AG04450 (cell line): ENCODE measurements around the gene FAM114A1. TPM values are rescaled to one million over a fixed set of nuclear protein-coding genes. Genes with fewer than 3 reads are reported as not detected.
A peak's percentile ranks its signal among the peaks of the same experiment; 100 is the strongest.

Source experiments
- CTCF ChIA-PET: fragments of 300-600, 350-600 bp; formaldehyde crosslinking; extraction: SDS; loops from one replicate; lab custom pipeline; 2022; ENCODE audit warnings: antibody characterized with exemption, inconsistent platforms; lab: Charles Lee
- POLR2A ChIA-PET: fragments of 350-600 bp; formaldehyde crosslinking; extraction: SDS; loops from one replicate; lab custom pipeline; 2021; ENCODE audit warnings: antibody characterized with exemption, inconsistent platforms; lab: Yijun Ruan, JAX
- DNase-seq: peaks from one replicate; pipeline ENCODE4 v3.0.0-alpha.2; 2011; ENCODE audit warnings: low read depth, low spot score
- H3K27ac ChIP-seq: one replicate; pipeline ENCODE4 v1.5.1; 2012; ENCODE audit warnings: low read depth, low read length, control low read depth
- H3K27me3 ChIP-seq: one replicate; pipeline ENCODE4 v1.6.0; 2012; ENCODE audit warnings: low read length; ENCODE audit not compliant: control insufficient read depth, insufficient read depth
- H3K4me3 ChIP-seq: 2 replicates; pipeline ENCODE4 v1.5.1; 2011; ENCODE audit warnings: mild to moderate bottlenecking, low read depth, low read length, control low read depth
- H3K9me3 ChIP-seq: 2 replicates; pipeline ENCODE4 v1.5.1; 2012; ENCODE audit warnings: low read length; ENCODE audit not compliant: control insufficient read depth, insufficient read depth
- CTCF ChIP-seq: IDR thresholded peaks from 2 replicates; pipeline ENCODE4 v1.5.1; 2011; ENCODE audit warnings: low read depth, low read length, control low read depth, inconsistent platforms
- polyA plus RNA-seq: library from polyadenylated mRNA; depleted of rRNA; stranded (reverse); fragments of >200 nt; gene quantifications from 2 replicates; pipeline ENCODE4 v1.2.3, GENCODE V29; 2011

FAM114A1 gene
- polyA plus RNA-seq, 1 experiment, result 303 TPM

GRCh38 chr4:38965866-38966265, 98.3 kb downstream of the FAM114A1 start:
- CTCF ChIA-PET, result interaction anchor here (1.2 kb wide), 1 partner anchor 169 kb away, joined by 3 read pairs; no protein-coding TSS in a partner anchor
- TF ChIP-seq CTCF, result no peak
- no peak overlapping the region for H3K27ac ChIP-seq
- H3K4me3 ChIP-seq, result no peak overlapping the region
- POLR2A ChIA-PET, result interaction anchor here (0.7 kb wide), 1 partner anchor 148 kb away, joined by 5 read pairs; no protein-coding TSS in a partner anchor
- no peak for DNase-seq
- H3K9me3 ChIP-seq, result no peaks in the 10 kb centered on the region; the same call in 1 of the 2 replicates
- no peaks in the 10 kb centered on the region for H3K27me3 ChIP-seq

DNA sequence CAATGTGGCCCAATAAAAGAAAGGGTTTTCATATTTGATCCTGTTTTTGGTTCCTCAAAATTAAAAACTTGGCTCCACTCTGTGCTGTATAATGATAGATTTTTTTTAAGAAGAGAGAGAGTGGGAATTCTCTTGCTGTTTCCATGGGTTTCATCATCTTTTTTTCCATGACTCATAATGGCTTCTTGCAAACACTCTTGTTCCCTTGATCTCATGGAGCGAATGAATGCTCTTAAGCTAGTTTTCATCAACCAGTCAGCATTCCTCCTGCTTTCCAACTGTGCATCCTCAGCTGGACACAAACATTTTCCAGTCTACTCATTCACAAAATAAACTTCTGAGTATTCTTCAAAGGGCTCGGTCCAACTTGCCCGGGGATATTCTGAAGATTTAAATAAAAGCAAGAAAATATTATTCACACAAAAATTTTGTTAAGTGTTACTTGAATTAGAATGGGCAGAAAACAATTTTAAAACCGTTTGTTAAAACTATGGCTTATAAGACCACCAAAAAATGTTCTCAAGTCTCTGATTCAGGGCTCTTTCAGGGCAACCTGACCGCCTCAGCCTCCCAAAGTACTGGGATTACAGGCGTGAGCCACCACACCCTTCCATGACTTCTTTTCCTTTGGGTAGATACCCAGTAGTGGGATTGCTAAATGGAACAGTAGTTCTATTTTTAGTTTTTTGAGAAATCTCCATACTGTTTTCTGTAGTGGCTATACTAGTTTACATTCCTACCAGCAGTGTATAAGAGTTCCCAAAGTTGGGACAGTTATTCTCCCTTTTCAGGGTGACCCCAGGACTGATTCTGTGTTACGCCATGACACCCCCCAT, 99.9 kb downstream of the FAM114A1 start:
- ChIA-PET POLR2A (interaction anchor here (0.9 to 1.6 kb wide), 5 partner anchors 17 to 78 kb away, joined by 3 to 5 read pairs (median 3); no protein-coding TSS in a partner anchor), CTCF (interaction anchor here (1.5 kb wide), 1 partner anchor 9 kb away, joined by 4 read pairs; no protein-coding TSS in a partner anchor)
- TF ChIP-seq CTCF, result peak; percentile 26; the same call in 1 of the 2 replicates
- Histone ChIP-seq H3K27ac (peak overlapping the region; percentile 96), H3K4me3 (no peak overlapping the region), H3K27me3 (no peaks in the 10 kb centered on the region), H3K9me3 (no peaks in the 10 kb centered on the region; the same call in 1 of the 2 replicates)
- DNase-seq, result peak; percentile 96

DNA sequence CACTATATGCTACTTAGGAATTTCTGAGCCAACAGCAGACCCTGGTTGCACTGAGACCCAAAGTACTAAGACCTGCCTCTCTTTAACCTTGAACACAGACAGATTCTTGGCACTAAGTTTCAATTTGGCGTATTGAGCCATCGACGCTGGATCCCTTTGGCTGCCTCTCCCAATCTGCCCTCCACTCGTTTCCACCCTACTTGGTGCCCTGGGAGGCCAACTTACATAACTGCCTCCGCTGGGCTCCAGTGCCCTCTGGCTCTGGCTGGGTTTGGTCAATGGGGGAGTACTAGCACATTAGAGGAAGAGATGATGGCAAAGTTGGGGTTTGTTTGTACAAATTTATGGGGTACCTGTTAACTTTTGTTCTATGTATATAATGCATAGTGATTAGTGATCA, 101.1 kb downstream of the FAM114A1 start:
- Histone ChIP-seq H3K9me3 (no peaks in the 10 kb centered on the region; the same call in 1 of the 2 replicates), H3K27me3 (no peaks in the 10 kb centered on the region), H3K4me3 (no peak overlapping the region), H3K27ac (no peak overlapping the region)
- ChIA-PET POLR2A (no interaction called here), CTCF (no interaction called here)
- DNase-seq, result no peak
- TF ChIP-seq CTCF, result no peak

DNA sequence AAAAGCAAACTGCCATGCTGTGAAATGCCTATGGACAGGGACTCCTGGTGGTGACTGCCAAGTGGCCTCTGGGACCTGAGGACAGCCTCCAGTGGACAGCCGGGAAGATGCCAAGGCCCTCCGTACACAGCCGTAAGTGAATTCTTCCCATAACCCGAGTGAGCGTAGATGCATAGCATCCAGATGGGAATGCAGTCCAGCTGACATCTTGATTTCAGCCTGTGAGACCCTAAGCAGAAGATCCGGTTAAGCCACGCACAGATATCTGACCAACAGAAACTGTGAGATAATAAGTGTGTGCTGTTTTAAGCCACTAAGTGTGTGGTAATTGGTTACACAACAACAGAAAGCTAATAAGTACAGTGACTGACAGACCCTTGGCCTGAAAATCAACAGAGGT, 108.7 kb downstream of the FAM114A1 start:
- CTCF ChIA-PET, result interaction anchor here (0.7 kb wide), 1 partner anchor 82 kb away, joined by 4 read pairs; no protein-coding TSS in a partner anchor
- no peak for TF ChIP-seq CTCF
- DNase-seq, result no peak
- H3K4me3 ChIP-seq, result no peak overlapping the region
- H3K27ac ChIP-seq, result no peak overlapping the region
- H3K27me3 ChIP-seq, result no peaks in the 10 kb centered on the region
- POLR2A ChIA-PET, result interaction anchor here (0.6 to 0.7 kb wide), 2 partner anchors 216 to 662 kb away, joined by 3 read pairs; partner anchors contain the start of gene SMIM14
- H3K9me3 ChIP-seq, result no peaks in the 10 kb centered on the region

GRCh38 chr4:38979081-38979480, 111.5 kb downstream of the FAM114A1 start:
- ChIA-PET CTCF (no interaction called here), POLR2A (interaction anchor here (0.6 kb wide), 1 partner anchor 17 kb away, joined by 3 read pairs; no protein-coding TSS in a partner anchor)
- no peak overlapping the region for H3K4me3 ChIP-seq
- no peak overlapping the region for H3K27ac ChIP-seq
- TF ChIP-seq CTCF, result no peak
- H3K27me3 ChIP-seq, result no peaks in the 10 kb centered on the region
- no peak for DNase-seq
- H3K9me3 ChIP-seq, result no peaks in the 10 kb centered on the region
